Natural killer cell (primary cell): ENCODE measurements around the gene PLEKHG4B. TPM values are rescaled to one million over a fixed set of nuclear protein-coding genes. Genes with fewer than 3 reads are reported as not detected.

Experiments
- ATAC-seq, 3 donors: fragments of 150-1000 bp in 2 of 3; fragments of 200-7000 bp in 1 of 3; cut with Tn5 transposase; 1 replicate in 1 of 3; 2 replicates in 2 of 3; pipeline ENCODE4 v1.10.0; 2021; ENCODE audit warnings: mild to moderate bottlenecking in 2 of 3, moderate library complexity in 2 of 3
- DNase-seq, 2 donors: peaks; one replicate each; pipeline versions ENCODE4 v3.0.0 to v3.0.0-alpha.2; 2013 to 2021; ENCODE audit warnings: mixed read lengths in 1 of 2
- H3K27ac ChIP-seq: one replicate; pipeline ENCODE4 v1.5.1; 2013; ENCODE audit warnings: mild to moderate bottlenecking, low read length
- H3K27me3 ChIP-seq: one replicate; pipeline ENCODE4 v1.6.1; 2013; ENCODE audit warnings: low read length; ENCODE audit not compliant: control insufficient read depth, insufficient read depth
- H3K36me3 ChIP-seq: one replicate; pipeline ENCODE4 v1.6.1; 2013; ENCODE audit warnings: low read length; ENCODE audit not compliant: control insufficient read depth, insufficient read depth
- H3K4me1 ChIP-seq: one replicate; pipeline ENCODE4 v1.6.1; 2013; ENCODE audit warnings: low read length; ENCODE audit not compliant: control insufficient read depth, insufficient read depth
- H3K4me3 ChIP-seq: one replicate; pipeline ENCODE4 v1.5.1; 2013; ENCODE audit warnings: low read length
- H3K9me3 ChIP-seq: one replicate; pipeline ENCODE4 v1.6.1; 2013; ENCODE audit warnings: low read length; ENCODE audit not compliant: control insufficient read depth, insufficient read depth
- H3K27ac Mint-ChIP-seq, 2 donors: one replicate each; pipeline ENCODE4 v1.8.0; 2022; ENCODE audit warnings: mild to moderate bottlenecking in 2 of 2, mixed read lengths in 2 of 2, moderate library complexity in 1 of 2
- H3K27me3 Mint-ChIP-seq, 2 donors: one replicate each; pipeline ENCODE4 v1.8.0; 2022; ENCODE audit warnings: low read depth in 2 of 2, mixed read lengths in 2 of 2
- H3K36me3 Mint-ChIP-seq: one replicate; pipeline ENCODE4 v1.8.0; 2022; ENCODE audit warnings: mixed read lengths
- H3K4me1 Mint-ChIP-seq, 2 donors: one replicate each; pipeline ENCODE4 v1.8.0; 2022; ENCODE audit warnings: mixed read lengths in 2 of 2
- H3K4me3 Mint-ChIP-seq: one replicate; pipeline ENCODE4 v1.8.0; 2022; ENCODE audit warnings: mild to moderate bottlenecking, moderate library complexity, mixed read lengths
- H3K9me3 Mint-ChIP-seq, 2 donors: one replicate each; pipeline ENCODE4 v1.8.0; 2022; ENCODE audit warnings: mixed read lengths in 2 of 2
- WGBS: methylation state at CpG from one replicate; pipeline ENCODE4 v1.1.7; 2013; ENCODE audit warnings: missing lambda C conversion rate; ENCODE audit not compliant: insufficient coverage; 5-methylcytosine and 5-hydroxymethylcytosine counted together
- intact Hi-C: fragments of 100-400 bp; cut with micrococcal nuclease; formaldehyde crosslinking; loops from one replicate; pipeline ENCODE4 v1.14.2; 2022
- total RNA-seq, 4 donors: library from RNA; stranded (reverse); fragments of 120-200 nt in 1 of 4; gene quantifications; one replicate each; pipeline versions ENCODE4 v1.2.3 to v1.2.4, GENCODE V29; 2013 to 2022
- TF ChIP-seq, protein P1 (sequence below): fragments of 200-600 bp; IDR thresholded peaks from one replicate; pipeline ENCODE4 v1.8.0; 2022; ENCODE audit warnings: antibody characterized with exemption

The PLEKHG4B gene
- total RNA-seq, 3 donors from 2014 or later (not counting 1 experiment from before 2014, with no cell fraction given) = 0.07 TPM; not detected in 2

DNA sequence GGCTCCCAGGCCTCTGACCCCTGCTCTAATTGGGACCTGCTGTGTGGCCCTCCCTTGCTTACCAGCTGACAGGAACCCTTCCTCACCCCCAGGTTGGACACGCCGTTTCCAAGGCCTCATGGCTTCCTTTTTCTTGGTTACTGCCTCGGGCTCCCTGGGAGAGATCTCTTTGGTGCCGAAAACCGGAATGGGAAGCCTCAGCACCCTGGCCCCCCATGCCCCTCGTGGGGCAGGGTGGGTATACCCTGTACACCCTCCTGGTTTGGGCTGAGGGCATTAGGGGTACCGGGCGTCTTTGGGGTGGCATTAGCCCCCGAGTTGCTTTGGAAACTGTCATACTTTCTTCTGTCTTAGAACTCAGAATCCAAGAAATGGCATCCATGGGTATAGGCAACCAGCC, 89.2 kb downstream of the PLEKHG4B start:
- no peaks in the 10 kb centered on the region for H3K4me1 Mint-ChIP-seq
- H3K27me3 Mint-ChIP-seq = peaks cover 0 to 3% of the 10 kb centered on the region in 2 donors
- TF ChIP-seq, protein P1, sequence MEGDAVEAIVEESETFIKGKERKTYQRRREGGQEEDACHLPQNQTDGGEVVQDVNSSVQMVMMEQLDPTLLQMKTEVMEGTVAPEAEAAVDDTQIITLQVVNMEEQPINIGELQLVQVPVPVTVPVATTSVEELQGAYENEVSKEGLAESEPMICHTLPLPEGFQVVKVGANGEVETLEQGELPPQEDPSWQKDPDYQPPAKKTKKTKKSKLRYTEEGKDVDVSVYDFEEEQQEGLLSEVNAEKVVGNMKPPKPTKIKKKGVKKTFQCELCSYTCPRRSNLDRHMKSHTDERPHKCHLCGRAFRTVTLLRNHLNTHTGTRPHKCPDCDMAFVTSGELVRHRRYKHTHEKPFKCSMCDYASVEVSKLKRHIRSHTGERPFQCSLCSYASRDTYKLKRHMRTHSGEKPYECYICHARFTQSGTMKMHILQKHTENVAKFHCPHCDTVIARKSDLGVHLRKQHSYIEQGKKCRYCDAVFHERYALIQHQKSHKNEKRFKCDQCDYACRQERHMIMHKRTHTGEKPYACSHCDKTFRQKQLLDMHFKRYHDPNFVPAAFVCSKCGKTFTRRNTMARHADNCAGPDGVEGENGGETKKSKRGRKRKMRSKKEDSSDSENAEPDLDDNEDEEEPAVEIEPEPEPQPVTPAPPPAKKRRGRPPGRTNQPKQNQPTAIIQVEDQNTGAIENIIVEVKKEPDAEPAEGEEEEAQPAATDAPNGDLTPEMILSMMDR = no peak
- Histone ChIP-seq H3K4me1 (no peaks in the 10 kb centered on the region), H3K9me3 (no peaks in the 10 kb centered on the region), H3K4me3 (no peak overlapping the region), H3K27ac (no peak overlapping the region), H3K27me3 (no peaks in the 10 kb centered on the region), H3K36me3 (no peaks in the 10 kb centered on the region)
- no peaks in the 10 kb centered on the region for H3K36me3 Mint-ChIP-seq
- DNase-seq = no peak
- no peak overlapping the region for H3K4me3 Mint-ChIP-seq
- H3K9me3 Mint-ChIP-seq = no peaks in the 10 kb centered on the region
- no peak overlapping the region for H3K27ac Mint-ChIP-seq
- intact Hi-C loops = no loop called here
- no peak for ATAC-seq
- WGBS = 87% methylated on average over 9 of the region's 9 CpGs

DNA sequence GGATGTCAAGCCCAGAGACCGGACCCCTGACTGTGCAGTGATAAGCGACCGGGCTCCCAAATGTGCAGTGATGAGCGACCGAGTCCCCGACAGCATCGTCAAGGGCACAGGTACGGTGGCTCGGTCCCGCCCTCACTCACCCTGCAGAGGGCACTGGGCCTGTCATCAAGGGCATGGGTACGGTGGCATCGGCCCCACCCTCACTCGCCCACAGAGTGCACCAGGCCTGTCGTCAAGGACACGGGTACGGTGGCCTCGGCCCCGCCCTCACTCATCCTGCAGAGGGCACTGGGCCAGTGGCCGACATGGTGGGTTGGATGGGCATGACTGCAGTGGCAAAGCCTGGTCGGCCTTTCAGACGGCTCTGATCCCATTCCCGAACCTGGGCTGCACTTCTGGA, 89.6 kb downstream of the PLEKHG4B start:
- 93% methylated on average over 22 of the region's 22 CpGs for WGBS
- no peak overlapping the region for H3K4me3 Mint-ChIP-seq
- TF ChIP-seq, protein P1 = no peak
- no peaks in the 10 kb centered on the region for H3K9me3 Mint-ChIP-seq
- H3K27ac Mint-ChIP-seq = no peak overlapping the region
- H3K4me1 Mint-ChIP-seq = no peaks in the 10 kb centered on the region
- no peak overlapping the region for H3K27ac ChIP-seq
- no peaks in the 10 kb centered on the region for H3K9me3 ChIP-seq
- DNase-seq = no peak
- no peaks in the 10 kb centered on the region for H3K36me3 ChIP-seq
- peaks cover 0 to 3% of the 10 kb centered on the region in 2 donors for H3K27me3 Mint-ChIP-seq
- intact Hi-C loops = no loop called here
- H3K27me3 ChIP-seq = no peaks in the 10 kb centered on the region
- no peaks in the 10 kb centered on the region for H3K36me3 Mint-ChIP-seq
- no peak for ATAC-seq
- H3K4me1 ChIP-seq = no peaks in the 10 kb centered on the region
- no peak overlapping the region for H3K4me3 ChIP-seq

DNA sequence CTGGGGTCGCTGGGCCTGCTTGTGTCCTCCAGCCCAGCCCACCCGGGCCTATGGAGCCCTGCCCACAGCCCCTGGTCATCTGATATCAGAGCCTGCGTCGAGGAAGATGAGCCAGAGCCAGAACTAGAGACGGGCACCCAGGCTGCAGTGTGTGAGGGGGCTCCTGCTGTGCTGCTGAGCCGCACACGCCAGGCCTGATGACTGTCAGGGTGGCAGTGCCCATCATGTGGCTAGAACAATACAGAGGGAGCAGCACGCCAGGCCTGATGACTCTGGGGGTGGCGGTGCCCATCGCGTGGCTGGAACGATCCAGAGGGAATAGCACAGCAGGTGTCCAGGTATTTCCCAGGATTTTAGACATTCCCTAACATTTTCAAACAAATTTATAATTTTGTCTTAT, 90.2 kb downstream of the PLEKHG4B start:
- intact Hi-C loops = no loop called here
- H3K4me3 ChIP-seq = no peak overlapping the region
- Mint-ChIP-seq H3K4me1 (no peaks in the 10 kb centered on the region), H3K27me3 (peaks cover 0 to 3% of the 10 kb centered on the region in 2 donors), H3K4me3 (no peak overlapping the region), H3K36me3 (no peaks in the 10 kb centered on the region), H3K27ac (no peak overlapping the region), H3K9me3 (no peaks in the 10 kb centered on the region)
- H3K4me1 ChIP-seq = no peaks in the 10 kb centered on the region
- H3K36me3 ChIP-seq = no peaks in the 10 kb centered on the region
- ATAC-seq (no peak), DNase-seq (no peak)
- H3K9me3 ChIP-seq = no peaks in the 10 kb centered on the region
- H3K27me3 ChIP-seq = no peaks in the 10 kb centered on the region
- H3K27ac ChIP-seq = no peak overlapping the region
- TF ChIP-seq, protein P1 = no peak
- 90% methylated on average over 12 of the region's 12 CpGs for WGBS

DNA sequence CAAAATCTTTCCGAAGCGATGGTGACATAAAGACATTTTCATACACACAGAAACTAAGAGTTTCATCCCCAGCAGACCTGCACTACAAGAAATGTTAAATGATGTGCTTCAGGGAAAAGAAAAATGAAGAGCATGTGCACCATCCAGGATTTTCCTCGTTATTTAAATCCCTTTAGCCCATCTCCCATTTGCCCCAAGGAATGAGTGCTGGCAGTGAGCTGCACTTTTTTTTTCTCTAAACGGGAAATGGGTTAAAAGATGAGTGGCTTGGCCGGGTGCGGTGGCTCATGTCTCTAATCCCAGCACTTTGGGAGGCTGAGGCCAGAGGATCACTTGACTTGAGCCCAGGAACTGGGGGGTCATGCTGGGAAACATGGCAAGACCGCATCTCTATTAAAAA, 92.5 kb downstream of the PLEKHG4B start:
- Mint-ChIP-seq H3K27ac (no peak overlapping the region), H3K36me3 (no peaks in the 10 kb centered on the region), H3K9me3 (no peaks in the 10 kb centered on the region), H3K27me3 (peaks cover 0 to 6% of the 10 kb centered on the region in 2 donors), H3K4me1 (peaks cover 8 to 10% of the 10 kb centered on the region in 2 donors), H3K4me3 (no peak overlapping the region)
- ATAC-seq = no peak
- intact Hi-C loops = no loop called here
- Histone ChIP-seq H3K36me3 (no peaks in the 10 kb centered on the region), H3K4me1 (peaks cover 9% of the 10 kb centered on the region), H3K4me3 (no peak overlapping the region), H3K9me3 (no peaks in the 10 kb centered on the region), H3K27ac (no peak overlapping the region), H3K27me3 (no peaks in the 10 kb centered on the region)
- WGBS = 93% methylated on average over 6 of the region's 7 CpGs
- TF ChIP-seq, protein P1 = no peak
- DNase-seq = no peak
